ENCODE results near the gene SLC24A3. TPM values are rescaled to one million over a fixed set of nuclear protein-coding genes. Genes with fewer than 3 reads are reported as not detected.

The SLC24A3 gene
- total RNA-seq, 1 experiment from 2014 or later, result 0.14 TPM

GRCh38 chr20:19515074-19515473, 302.6 kb downstream of the SLC24A3 start:
- Histone ChIP-seq H3K9me3 (no peaks in the 10 kb centered on the region), H3K36me3 (ENCODE audit: control insufficient read depth, insufficient read depth, low read length) (no peaks in the 10 kb centered on the region), H3K27me3 (replicated peaks; ENCODE audit: control insufficient read depth, insufficient read depth, low read length) (no peaks in the 10 kb centered on the region), H3K4me1 (no peaks in the 10 kb centered on the region), H3K4me3 (ENCODE audit: low read depth, low read length) (no peak overlapping the region)
- Mint-ChIP-seq H3K4me1 (ENCODE audit: low read depth, unreplicated experiment) (no peaks in the 10 kb centered on the region), H3K36me3 (ENCODE audit: insufficient read depth, unreplicated experiment) (no peaks in the 10 kb centered on the region), H3K9me3 (ENCODE audit: unreplicated experiment) (no peaks in the 10 kb centered on the region), H3K27me3 (ENCODE audit: insufficient read depth, unreplicated experiment) (peaks cover 11% of the 10 kb centered on the region), H3K4me3 (ENCODE audit: unreplicated experiment) (no peak overlapping the region), H3K27ac (ENCODE audit: unreplicated experiment) (no peak overlapping the region)
- no peak for DNase-seq
- BruUV-seq (replicated peaks), result no TSS peak
- CTCF ChIA-PET, result no interaction called here
- TF ChIP-seq, protein P1, sequence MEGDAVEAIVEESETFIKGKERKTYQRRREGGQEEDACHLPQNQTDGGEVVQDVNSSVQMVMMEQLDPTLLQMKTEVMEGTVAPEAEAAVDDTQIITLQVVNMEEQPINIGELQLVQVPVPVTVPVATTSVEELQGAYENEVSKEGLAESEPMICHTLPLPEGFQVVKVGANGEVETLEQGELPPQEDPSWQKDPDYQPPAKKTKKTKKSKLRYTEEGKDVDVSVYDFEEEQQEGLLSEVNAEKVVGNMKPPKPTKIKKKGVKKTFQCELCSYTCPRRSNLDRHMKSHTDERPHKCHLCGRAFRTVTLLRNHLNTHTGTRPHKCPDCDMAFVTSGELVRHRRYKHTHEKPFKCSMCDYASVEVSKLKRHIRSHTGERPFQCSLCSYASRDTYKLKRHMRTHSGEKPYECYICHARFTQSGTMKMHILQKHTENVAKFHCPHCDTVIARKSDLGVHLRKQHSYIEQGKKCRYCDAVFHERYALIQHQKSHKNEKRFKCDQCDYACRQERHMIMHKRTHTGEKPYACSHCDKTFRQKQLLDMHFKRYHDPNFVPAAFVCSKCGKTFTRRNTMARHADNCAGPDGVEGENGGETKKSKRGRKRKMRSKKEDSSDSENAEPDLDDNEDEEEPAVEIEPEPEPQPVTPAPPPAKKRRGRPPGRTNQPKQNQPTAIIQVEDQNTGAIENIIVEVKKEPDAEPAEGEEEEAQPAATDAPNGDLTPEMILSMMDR (IDR thresholded peaks at IDR 0.05; ENCODE audit: insufficient read depth in 1 of 2, low read depth in 1 of 2, low read length in 1 of 2, severe bottlenecking in 1 of 2, unreplicated experiment in 1 of 2), result no peak
- POLR2A ChIA-PET, result no interaction called here
- intact Hi-C loops (cut with micrococcal nuclease; ENCODE audit: unreplicated experiment), result no loop called here

- Histone ChIP-seq H3K9me3 (no peaks in the 10 kb centered on the region), H3K36me3 (ENCODE audit: control insufficient read depth, insufficient read depth, low read length) (no peaks in the 10 kb centered on the region), H3K4me1 (no peaks in the 10 kb centered on the region), H3K4me3 (ENCODE audit: low read depth, low read length) (no peak overlapping the region), H3K27me3 (replicated peaks; ENCODE audit: control insufficient read depth, insufficient read depth, low read length) (no peaks in the 10 kb centered on the region)
- TF ChIP-seq, protein P1 (IDR thresholded peaks at IDR 0.05; ENCODE audit: insufficient read depth in 1 of 2, low read depth in 1 of 2, low read length in 1 of 2, severe bottlenecking in 1 of 2, unreplicated experiment in 1 of 2), result no peak
- H3K4me1 Mint-ChIP-seq (ENCODE audit: low read depth, unreplicated experiment), result no peaks in the 10 kb centered on the region
- no TSS peak for BruUV-seq (replicated peaks)
- CTCF ChIA-PET, result interaction anchor here (0.5 kb wide), 1 partner anchor 455 kb away, joined by 4 read pairs; no protein-coding TSS in a partner anchor
- no peaks in the 10 kb centered on the region for H3K36me3 Mint-ChIP-seq (ENCODE audit: insufficient read depth, unreplicated experiment)
- H3K27me3 Mint-ChIP-seq (ENCODE audit: insufficient read depth, unreplicated experiment), result peaks cover 15% of the 10 kb centered on the region
- intact Hi-C loops (cut with micrococcal nuclease; ENCODE audit: unreplicated experiment), result no loop called here
- no peak overlapping the region for H3K4me3 Mint-ChIP-seq (ENCODE audit: unreplicated experiment)
- POLR2A ChIA-PET, result no interaction called here
- H3K27ac Mint-ChIP-seq (ENCODE audit: unreplicated experiment), result no peak overlapping the region
- H3K9me3 Mint-ChIP-seq (ENCODE audit: unreplicated experiment), result no peaks in the 10 kb centered on the region
- no peak for DNase-seq
Observed at GRCh38 chr20:19519466-19519865, 307.0 kb downstream of the SLC24A3 start.

DNA sequence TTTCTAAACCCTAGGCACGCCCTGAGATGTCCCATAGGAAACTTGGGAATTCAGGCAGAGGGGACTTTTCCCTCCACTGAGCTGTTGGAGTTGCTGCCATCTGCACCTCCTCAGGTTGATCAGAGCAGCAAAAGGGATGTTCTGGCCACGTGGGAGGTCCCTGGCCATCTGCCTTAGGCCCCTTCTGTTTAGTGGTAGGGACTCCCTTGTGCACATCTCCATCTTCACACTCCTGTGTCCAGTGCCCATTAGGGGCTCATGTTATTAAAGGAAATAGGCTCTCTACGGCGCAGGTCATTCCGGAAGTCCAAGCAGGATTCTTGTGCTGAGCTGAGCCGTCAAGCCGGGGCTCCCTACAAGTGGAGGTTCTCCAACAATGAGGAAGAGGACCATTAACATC, 307.8 kb downstream of the SLC24A3 start:
- Histone ChIP-seq H3K4me1 (no peaks in the 10 kb centered on the region), H3K4me3 (ENCODE audit: low read depth, low read length) (no peak overlapping the region), H3K27me3 (replicated peaks; ENCODE audit: control insufficient read depth, insufficient read depth, low read length) (no peaks in the 10 kb centered on the region), H3K9me3 (no peaks in the 10 kb centered on the region), H3K36me3 (ENCODE audit: control insufficient read depth, insufficient read depth, low read length) (no peaks in the 10 kb centered on the region)
- Mint-ChIP-seq H3K4me3 (ENCODE audit: unreplicated experiment) (no peak overlapping the region), H3K27ac (ENCODE audit: unreplicated experiment) (no peak overlapping the region), H3K4me1 (ENCODE audit: low read depth, unreplicated experiment) (no peaks in the 10 kb centered on the region), H3K9me3 (ENCODE audit: unreplicated experiment) (no peaks in the 10 kb centered on the region), H3K36me3 (ENCODE audit: insufficient read depth, unreplicated experiment) (no peaks in the 10 kb centered on the region), H3K27me3 (ENCODE audit: insufficient read depth, unreplicated experiment) (peaks cover 16% of the 10 kb centered on the region)
- CTCF ChIA-PET, result no interaction called here
- BruUV-seq (replicated peaks), result no TSS peak
- POLR2A ChIA-PET, result no interaction called here
- no peak for DNase-seq
- intact Hi-C loops (cut with micrococcal nuclease; ENCODE audit: unreplicated experiment), result loop anchor here (10.0 kb wide), 1 partner anchor 65 kb away; no protein-coding TSS in a partner anchor
- TF ChIP-seq, protein P1 (IDR thresholded peaks at IDR 0.05; ENCODE audit: insufficient read depth in 1 of 2, low read depth in 1 of 2, low read length in 1 of 2, severe bottlenecking in 1 of 2, unreplicated experiment in 1 of 2), result no peak
